Activated gamma-delta T cell treated with Interleukin-2 at 50 U/mL for 16 hours (primary cell): ENCODE results near the gene FOXO6.

Experiments used
- DNase-seq: peaks from one replicate; pipeline ENCODE4 v3.0.0-alpha.2; 2020

The FOXO6 gene

DNA sequence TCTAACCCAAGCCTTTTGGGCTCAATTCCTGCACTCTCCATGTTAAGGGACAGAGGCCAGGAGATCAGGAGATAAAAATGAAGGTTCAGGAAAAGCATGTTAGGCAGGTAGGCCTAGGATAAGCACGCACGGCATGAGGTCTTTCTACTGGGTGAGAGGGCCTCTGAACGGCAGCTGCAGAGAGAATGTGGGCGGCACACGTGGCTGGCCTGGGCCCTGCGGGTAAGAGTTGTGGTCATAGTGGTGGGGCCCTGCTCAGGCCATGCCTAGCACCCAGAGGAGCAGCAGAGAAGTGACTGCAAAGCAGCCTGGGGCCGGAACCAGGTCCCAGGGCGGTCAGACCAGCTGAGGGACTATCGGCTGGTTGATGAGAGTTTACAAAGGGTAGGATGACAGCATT, 7.5 kb upstream of the FOXO6 start:
- DNase-seq: no peak

DNA sequence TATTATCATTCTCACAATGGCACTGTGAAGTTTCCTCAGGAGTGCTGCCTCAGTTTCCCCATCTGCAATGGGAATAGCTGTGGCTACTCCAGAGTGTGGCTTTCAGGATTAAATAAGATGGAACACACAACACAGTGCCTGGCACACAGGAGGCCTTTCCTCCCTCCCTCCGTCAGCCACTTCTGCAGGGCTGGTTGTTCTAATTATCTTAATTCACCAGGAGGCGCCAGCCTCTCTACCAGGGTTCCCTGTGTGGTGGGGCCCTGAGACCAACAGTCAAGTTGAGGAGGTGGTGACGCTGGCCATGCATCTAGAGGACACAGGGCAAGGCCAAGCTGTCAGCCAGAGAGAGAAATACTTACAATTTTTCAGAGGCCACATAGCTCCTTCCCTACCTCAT, 6.3 kb upstream of the FOXO6 start:
- DNase-seq: no peak

DNA sequence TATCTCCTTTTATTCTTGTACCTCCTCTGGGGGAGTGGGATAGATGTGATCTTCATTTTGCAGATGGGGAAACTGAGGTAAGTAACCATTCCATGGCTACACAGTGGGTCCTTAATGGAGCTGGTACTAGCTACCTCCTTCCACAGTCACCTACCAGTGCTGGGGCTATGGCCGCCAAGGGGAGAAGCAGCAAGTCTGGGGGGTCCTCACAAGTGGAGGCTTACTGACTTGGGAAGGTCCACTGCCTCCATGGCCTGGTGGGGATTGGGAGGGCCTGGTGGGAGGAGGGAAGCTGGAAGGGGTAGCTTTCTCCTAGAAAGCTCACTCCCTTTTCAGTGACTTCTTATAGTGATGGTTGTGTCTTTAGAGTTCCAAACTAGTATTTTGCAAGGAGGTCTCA, 5.9 kb upstream of the FOXO6 start:
- no peak for DNase-seq

DNA sequence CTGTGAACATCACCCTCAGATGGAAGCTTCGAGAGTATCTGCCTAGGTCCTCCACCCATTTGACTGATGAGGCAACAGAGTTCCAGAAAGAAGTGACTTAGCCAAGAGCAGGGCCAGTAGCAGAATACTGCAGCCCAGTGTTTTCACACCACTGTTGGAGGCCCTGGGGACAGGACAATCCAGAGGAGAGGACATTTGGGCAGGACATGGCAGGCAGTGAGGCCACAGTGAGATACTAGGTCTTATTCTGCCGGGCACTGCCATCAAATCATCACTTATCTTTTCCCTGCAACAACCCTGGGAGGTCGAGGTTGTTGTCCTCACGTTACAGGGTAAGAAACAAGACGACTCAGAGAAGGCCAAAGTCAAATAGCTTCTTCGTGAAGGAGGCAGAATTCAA, 5.5 kb upstream of the FOXO6 start:
- no peak for DNase-seq

- no peak for DNase-seq
These were observed 4.5 kb upstream of the FOXO6 start for GRCh38 chr1:41356752-41357151.

- no peak for DNase-seq
These were observed 3.7 kb upstream of the FOXO6 start for GRCh38 chr1:41357451-41358101.

- no peak for DNase-seq
These were observed 2.9 kb upstream of the FOXO6 start for GRCh38 chr1:41358131-41359021.

DNA sequence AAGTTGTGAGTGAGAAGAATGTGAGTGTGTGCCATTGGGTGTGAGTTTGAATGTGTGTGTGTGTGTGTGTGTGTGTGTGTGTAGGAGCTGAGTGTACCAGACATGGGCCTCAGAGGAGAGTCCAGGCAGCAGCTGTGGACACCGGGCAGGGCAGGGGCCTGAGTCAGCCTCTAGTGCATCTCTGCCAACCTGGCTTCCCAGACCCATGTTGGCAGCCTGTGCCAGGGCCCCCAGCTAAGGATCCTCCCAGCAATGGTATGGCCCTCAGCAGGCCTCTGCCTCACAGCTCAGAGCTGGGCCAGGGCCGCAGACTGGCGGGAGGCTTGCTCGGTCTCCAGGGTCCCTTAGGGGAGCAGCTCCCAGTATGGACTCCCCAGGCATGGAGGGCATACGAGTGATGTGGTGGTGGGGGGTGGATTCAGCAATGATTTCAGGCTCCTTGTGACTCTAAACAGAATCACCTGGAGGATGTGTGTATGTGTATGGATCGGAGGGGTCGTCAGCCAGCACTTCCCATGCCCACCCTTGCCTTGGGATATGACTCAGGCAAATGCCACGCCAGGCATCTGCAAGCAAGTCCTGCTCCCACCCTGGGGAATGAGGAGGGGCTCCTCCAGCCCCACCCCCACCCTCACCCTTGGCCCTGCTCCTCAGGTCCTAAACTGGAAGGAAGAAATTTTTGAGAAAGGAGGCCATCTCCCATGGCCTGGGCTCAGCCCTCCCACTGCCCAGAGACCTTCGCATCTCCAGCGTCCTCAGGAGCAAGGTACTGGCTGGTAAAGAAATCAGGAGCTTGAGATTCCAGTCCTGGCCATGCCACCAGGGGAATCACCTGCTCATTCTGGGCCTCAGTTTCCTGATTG, 1.8 kb upstream of the FOXO6 start:
- DNase-seq: no peak

GRCh38 chr1:41360074-41360785, 1.0 kb upstream of the FOXO6 start:
- DNase-seq: no peak

GRCh38 chr1:41361495-41362356, 492 bp downstream of the FOXO6 start:
- no peak for DNase-seq

- no peak for DNase-seq
These were observed 1.1 kb downstream of the FOXO6 start for GRCh38 chr1:41362357-41362721.

- no peak for DNase-seq
These were observed 1.7 kb downstream of the FOXO6 start for GRCh38 chr1:41362749-41363590.

- DNase-seq: no peak
These were observed 2.5 kb downstream of the FOXO6 start for GRCh38 chr1:41363591-41364320.

GRCh38 chr1:41364442-41365319, 3.4 kb downstream of the FOXO6 start:
- DNase-seq: no peak

DNA sequence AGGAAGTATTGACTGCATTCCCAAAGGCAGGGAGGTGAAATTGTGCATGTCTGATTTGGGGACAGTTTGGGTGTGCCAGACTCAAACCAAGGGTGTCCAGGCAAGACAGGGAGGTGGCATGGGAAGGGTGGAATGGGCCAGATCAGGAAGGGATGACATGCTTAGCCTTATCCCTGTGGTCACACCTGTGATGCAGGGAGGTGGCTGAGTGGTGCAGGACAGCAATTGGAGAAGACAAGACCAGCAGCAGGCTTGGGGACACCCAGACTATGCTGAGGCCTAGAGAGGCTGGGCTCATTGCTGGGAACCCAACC, 4.0 kb downstream of the FOXO6 start:
- DNase-seq: no peak

DNA sequence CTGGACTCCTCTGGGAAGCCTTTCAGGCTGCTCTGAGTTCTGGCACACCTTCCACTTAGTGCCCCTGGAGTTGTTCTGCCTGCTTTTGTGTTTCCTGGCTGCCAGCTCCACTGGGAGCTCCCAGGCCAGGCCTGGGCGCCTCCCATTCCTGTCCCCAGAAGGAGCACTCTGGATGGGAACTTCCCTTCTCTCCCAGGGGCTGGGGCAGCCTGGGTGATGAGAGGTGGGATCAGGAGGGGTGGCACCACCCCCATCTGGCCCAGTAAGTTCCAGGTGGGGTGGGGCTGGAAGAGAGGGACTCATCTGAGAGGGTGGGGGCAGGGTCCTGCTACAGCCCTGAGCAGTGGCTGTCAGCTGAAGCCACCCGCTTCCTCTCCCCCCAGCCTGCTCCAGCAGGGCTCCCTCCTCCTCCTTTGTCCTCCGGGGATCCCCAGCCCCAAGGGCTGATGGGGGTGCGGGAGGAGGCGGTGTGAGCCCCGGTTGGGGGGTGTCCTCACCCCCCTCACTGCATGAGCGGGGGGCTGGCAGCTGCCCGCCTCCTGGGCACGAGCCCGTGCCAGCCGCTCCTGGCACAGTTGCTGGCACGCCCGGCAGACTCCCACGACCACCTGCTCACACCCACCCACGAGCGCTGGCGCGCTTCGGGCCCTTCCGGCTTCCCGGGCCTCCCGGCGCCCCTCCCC, 4.7 kb downstream of the FOXO6 start:
- peak; percentile 30 for DNase-seq

- DNase-seq: peak; percentile 40
These were observed 5.4 kb downstream of the FOXO6 start for GRCh38 chr1:41366455-41367287.

- no peak for DNase-seq
These were observed 6.0 kb downstream of the FOXO6 start for GRCh38 chr1:41367288-41367642.
